GM13977 (cell line): ENCODE data around the gene RNF144B.

Experiments
- DNase-seq: peaks from one replicate; pipeline ENCODE4 v3.0.0; 2012; ENCODE audit warnings: low spot score
- in situ Hi-C: fragments of 300-500 bp; cut with MboI; formaldehyde crosslinking; loops from one replicate; pipeline ENCODE4 v1.12.0; 2022; ENCODE audit warnings: low sequenced_read_pairs, low pct_unique_long_range_greater_than_20kb, mixed read lengths, inconsistent platforms; ENCODE audit not compliant: unreplicated experiment
- TF ChIP-seq, protein P1 (sequence below): IDR thresholded peaks from 2 replicates; pipeline ENCODE4 v1.5.1; 2012; ENCODE audit warnings: mild to moderate bottlenecking, control low read depth; ENCODE audit not compliant: insufficient read depth; ENCODE audit errors: extremely low read depth, missing control alignments

The RNF144B gene

DNA sequence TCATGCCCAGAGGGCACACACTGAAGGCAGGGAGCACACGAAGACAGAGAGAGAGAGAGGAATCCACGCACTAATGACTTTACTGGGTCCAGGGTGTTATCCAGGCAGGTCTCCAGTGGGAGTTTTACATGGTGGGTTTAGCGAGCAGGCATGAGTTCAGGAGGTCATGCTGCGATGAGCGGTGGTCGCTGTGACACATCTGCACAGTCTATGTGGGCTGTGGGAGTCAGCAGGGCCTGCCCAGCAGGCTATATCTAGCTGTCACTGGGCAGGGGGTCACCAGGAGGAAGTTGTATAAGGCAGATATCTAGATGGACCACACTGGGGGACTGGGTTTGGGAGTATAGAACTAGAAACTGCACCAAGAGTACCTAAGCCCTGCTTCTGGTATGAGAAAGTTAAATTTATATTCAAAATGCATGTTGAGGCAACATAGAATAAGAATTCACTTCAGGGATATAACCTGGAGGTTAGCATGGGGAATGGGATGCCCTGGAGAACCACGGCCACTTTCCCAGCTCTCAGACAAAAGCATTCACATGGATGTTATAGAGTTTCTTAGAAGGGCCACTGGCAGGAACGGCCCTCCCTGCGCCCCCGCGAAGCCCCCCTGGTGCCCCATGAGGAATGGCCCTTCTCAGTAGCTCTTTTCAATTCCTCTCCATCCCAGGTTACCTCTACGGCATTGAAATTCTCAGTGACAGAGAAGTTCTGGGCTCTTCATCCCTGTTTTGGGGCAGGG, 113.9 kb downstream of the RNF144B start:
- TF ChIP-seq, protein P1, sequence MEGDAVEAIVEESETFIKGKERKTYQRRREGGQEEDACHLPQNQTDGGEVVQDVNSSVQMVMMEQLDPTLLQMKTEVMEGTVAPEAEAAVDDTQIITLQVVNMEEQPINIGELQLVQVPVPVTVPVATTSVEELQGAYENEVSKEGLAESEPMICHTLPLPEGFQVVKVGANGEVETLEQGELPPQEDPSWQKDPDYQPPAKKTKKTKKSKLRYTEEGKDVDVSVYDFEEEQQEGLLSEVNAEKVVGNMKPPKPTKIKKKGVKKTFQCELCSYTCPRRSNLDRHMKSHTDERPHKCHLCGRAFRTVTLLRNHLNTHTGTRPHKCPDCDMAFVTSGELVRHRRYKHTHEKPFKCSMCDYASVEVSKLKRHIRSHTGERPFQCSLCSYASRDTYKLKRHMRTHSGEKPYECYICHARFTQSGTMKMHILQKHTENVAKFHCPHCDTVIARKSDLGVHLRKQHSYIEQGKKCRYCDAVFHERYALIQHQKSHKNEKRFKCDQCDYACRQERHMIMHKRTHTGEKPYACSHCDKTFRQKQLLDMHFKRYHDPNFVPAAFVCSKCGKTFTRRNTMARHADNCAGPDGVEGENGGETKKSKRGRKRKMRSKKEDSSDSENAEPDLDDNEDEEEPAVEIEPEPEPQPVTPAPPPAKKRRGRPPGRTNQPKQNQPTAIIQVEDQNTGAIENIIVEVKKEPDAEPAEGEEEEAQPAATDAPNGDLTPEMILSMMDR, result no peak
- in situ Hi-C loops, result loop anchor here (10.0 kb wide), 1 partner anchor 166 kb away; no protein-coding TSS in a partner anchor
- DNase-seq, result no peak

DNA sequence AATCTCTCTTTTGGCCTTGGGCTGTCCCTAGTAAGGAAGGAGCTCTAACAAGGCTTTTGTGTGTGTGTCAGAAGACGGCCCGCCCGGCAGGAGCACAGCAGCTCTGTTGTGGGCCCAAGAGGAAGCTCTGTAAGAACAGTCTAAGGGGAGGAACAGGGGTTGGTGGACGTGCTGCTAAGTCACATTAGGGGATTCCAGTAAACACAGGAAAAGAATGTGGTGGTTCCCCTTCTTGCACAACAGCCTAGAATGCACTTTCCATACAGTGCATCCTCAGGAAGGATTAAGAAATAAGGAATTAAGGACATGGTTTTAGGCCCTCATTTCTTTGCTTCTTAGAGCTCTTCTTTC, 114.5 kb downstream of the RNF144B start:
- TF ChIP-seq, protein P1, result no peak
- DNase-seq, result no peak
- in situ Hi-C loops, result loop anchor here (10.0 kb wide), 1 partner anchor 167 kb away; no protein-coding TSS in a partner anchor

DNA sequence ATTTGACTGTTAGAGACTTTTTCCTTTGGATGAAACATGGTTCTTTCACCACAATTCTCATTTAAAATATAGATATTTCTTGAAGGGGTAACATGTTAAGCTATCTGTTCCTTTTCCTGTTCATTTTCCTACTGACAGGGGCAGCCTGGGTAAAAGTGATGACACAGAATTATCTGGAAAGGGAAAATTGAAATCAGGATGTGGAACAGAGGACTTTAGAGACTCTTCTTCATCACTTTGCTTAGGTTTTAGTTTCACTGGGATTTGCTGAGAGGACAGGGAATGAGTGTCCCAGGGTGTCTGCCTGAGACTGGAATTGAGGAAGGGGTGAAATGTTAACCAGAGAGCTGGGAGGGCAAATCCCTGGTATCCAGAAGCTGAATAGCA, 116.0 kb downstream of the RNF144B start:
- TF ChIP-seq, protein P1, result no peak
- no peak for DNase-seq
- in situ Hi-C loops, result loop anchor here (10.0 kb wide), 1 partner anchor 168 kb away; no protein-coding TSS in a partner anchor

DNA sequence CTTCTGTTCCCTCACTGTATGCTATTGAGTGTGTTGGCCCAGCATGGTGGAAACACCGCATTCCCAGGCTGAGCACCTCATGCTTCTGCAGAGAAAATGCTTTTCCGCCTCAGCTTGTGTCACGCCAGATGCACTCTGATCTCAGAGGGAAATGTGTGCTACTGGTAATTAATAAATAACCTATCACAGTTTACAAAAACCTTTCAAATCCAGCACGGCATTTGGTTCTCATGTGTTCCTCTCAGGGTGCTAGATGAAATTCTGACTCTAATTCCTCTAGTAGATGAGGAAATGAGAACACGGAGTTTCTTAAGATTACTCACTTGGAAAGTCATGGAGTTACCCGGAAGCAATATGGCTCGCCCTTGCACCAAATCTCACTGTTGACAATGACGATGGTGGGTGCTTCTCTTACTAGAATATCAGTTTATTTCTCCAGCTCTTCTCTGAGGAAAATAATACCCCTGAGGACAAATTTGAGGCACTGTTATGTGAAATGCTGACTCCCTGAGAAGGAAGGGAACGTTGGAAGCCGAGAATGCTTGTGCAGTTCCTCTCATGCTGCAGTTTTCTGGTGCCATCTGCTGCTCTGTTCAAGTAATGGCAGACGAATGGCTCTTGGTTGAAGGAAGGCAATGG, 116.6 kb downstream of the RNF144B start:
- DNase-seq, result peak; percentile 42
- TF ChIP-seq, protein P1, result peak; percentile 90
- in situ Hi-C loops, result loop anchor here (10.0 kb wide), 1 partner anchor 169 kb away; no protein-coding TSS in a partner anchor

DNA sequence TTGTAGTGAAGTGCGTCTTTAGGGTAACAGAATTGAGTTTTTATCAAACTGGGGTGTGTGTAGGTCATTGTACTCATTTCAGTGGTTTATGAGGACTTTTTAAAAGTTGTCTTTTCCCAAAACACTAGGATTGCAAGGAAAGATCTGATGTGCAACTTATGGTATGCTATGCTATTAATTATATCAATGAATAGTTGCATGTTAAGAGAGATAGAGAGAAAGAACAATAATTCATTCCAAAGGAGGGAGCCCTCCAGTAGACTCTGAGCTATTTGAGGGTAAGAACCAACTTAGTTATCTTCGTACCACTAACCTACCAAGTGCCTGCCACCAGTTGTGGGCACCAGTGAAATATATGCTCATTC, 117.1 kb downstream of the RNF144B start:
- TF ChIP-seq, protein P1, result peak; percentile 12
- in situ Hi-C loops, result loop anchor here (10.0 kb wide), 1 partner anchor 169 kb away; no protein-coding TSS in a partner anchor
- DNase-seq, result no peak

DNA sequence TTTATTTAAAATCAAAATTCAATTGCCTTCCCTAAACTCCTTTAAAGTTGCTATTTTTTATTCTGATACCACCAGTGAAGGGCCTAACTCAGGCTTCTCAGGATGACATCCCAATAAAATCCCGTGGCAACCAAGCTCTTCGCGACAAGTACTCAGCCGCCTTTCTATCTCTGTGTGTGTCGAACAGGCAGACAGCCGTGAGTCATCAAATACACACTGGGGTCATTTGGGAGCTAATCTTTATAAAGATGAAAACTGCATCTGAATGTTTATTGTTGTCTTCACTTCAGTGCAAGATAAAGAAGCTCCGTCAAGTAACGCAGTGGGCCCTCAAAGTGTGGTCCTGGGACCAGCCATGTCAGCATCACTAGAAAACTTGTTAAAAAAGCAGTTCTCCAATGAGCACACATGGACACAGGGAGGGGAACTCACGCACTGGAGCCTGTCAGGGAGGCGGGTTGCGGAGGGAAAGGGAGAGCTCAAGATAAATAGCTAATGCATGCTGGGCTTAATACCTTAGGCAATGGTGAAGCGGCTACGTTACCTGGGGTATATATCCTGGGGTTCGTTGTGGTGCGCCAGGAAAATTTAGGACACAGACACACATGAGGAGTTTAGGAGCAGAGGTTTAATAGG, 119.3 kb downstream of the RNF144B start:
- in situ Hi-C loops, result loop anchor here (10.0 kb wide), 1 partner anchor 172 kb away; no protein-coding TSS in a partner anchor
- DNase-seq, result no peak
- TF ChIP-seq, protein P1, result no peak
